Kidney (tissue), 14 donors: ENCODE measurements around the gene PCARE. TPM values are rescaled to one million over a fixed set of nuclear protein-coding genes. Genes with fewer than 3 reads are reported as not detected.

Experiments used
- DNase-seq, 5 donors: peaks; one replicate each; pipeline ENCODE4 v3.0.0-alpha.2; 2013 to 2020
- FAIRE-seq: peaks from 2 replicates; lab custom pipeline; 2012; peaks lifted over from hg19 to GRCh38; lab: Jason Lieb, UNC
- H3K27ac ChIP-seq, 2 donors: one replicate each; pipeline ENCODE4 v1.7.0; 2013; ENCODE audit warnings: low read depth in 2 of 2, low read length in 2 of 2, inconsistent platforms in 1 of 2
- H3K27me3 ChIP-seq: one replicate; pipeline ENCODE4 v1.7.1; 2013; ENCODE audit warnings: low read length, inconsistent platforms; ENCODE audit not compliant: control insufficient read depth, insufficient read depth
- H3K36me3 ChIP-seq, 3 donors: one replicate each; pipeline versions ENCODE4 v1.7.0 to v1.7.1; 2013; ENCODE audit warnings: low read length in 3 of 3, control low read depth in 1 of 3, inconsistent platforms in 1 of 3; ENCODE audit not compliant: insufficient read depth in 3 of 3, control insufficient read depth in 2 of 3
- H3K4me1 ChIP-seq, 3 donors: one replicate each; pipeline versions ENCODE4 v1.7.0 to v1.7.1; 2013; ENCODE audit warnings: low read length in 3 of 3, inconsistent platforms in 1 of 3, low read depth in 1 of 3; ENCODE audit not compliant: control insufficient read depth in 2 of 3, insufficient read depth in 2 of 3
- H3K4me3 ChIP-seq, 3 donors: one replicate each; pipeline versions ENCODE4 v1.7.0 to v1.8.1; 2013; ENCODE audit warnings: low read length in 3 of 3, control low read depth in 1 of 3, inconsistent platforms in 1 of 3
- H3K9ac ChIP-seq, 3 donors: one replicate each; pipeline versions ENCODE4 v1.7.0 to v1.7.1; 2013; ENCODE audit warnings: low read length in 3 of 3, control low read depth in 1 of 3, inconsistent platforms in 1 of 3
- H3K9me3 ChIP-seq, 3 donors: one replicate each; pipeline versions ENCODE4 v1.7.0 to v1.7.1; 2013; ENCODE audit warnings: low read length in 3 of 3, control low read depth in 1 of 3, inconsistent platforms in 1 of 3; ENCODE audit not compliant: control insufficient read depth in 2 of 3, insufficient read depth in 1 of 3
- CTCF ChIP-seq: IDR thresholded peaks from 3 replicates; pipeline ENCODE4 v1.5.1; 2012; ENCODE audit warnings: mild to moderate bottlenecking, moderate library complexity, borderline replicate concordance; ENCODE audit not compliant: insufficient read depth; ENCODE audit errors: extremely low read depth
- intact Hi-C: fragments of 100-400 bp; cut with DNase I; formaldehyde crosslinking; loops from one replicate; pipeline ENCODE4 v1.11.1; 2022
- polyA plus RNA-seq: library from polyadenylated mRNA; stranded (reverse); fragments of 350-450 nt; fragmentation: Illumina TruSeq; extraction: RNeasy Lipid Tissue Mini Kit (QIAGEN cat#74804); gene quantifications from one replicate; pipeline ENCODE4 v1.2.3, GENCODE V29; 2014; ENCODE audit warnings: low read depth, low replicate concordance; ENCODE audit not compliant: insufficient read depth
- total RNA-seq: library from RNA; stranded (reverse); fragmentation: NEBNext Ultra II Directional; extraction: Animal tissue kit (Norgen Biotek cat#: 25700); gene quantifications from one replicate; pipeline ENCODE4 v1.2.1, GENCODE V29; 2021
- donor health status: control.
- donor health status: control.
- donor health status: control.
- donor health status: control.
- donor health status: control.
- donor health status: DM: yes; HTN: yes; CAD: no.
- donor health status: Normal renal cell carcinoma (clear cell type).

PCARE gene
- total and polyA plus RNA-seq, 2 donors from 2014 or later: 1.3 TPM; not detected in 1

- no peak for FAIRE-seq
- no peaks in the 10 kb centered on the region for H3K9me3 ChIP-seq
- no peaks in the 10 kb centered on the region for H3K27me3 ChIP-seq
- H3K4me3 ChIP-seq: no peak overlapping the region
- intact Hi-C loops: no loop called here
- no peaks in the 10 kb centered on the region for H3K4me1 ChIP-seq
- no peak for DNase-seq
- no peaks in the 10 kb centered on the region for H3K36me3 ChIP-seq
- no peak for TF ChIP-seq CTCF
- H3K9ac ChIP-seq: no peak overlapping the region
- no peak overlapping the region for H3K27ac ChIP-seq
Observed at GRCh38 chr2:29021886-29022285, 52.4 kb downstream of the PCARE start.

DNA sequence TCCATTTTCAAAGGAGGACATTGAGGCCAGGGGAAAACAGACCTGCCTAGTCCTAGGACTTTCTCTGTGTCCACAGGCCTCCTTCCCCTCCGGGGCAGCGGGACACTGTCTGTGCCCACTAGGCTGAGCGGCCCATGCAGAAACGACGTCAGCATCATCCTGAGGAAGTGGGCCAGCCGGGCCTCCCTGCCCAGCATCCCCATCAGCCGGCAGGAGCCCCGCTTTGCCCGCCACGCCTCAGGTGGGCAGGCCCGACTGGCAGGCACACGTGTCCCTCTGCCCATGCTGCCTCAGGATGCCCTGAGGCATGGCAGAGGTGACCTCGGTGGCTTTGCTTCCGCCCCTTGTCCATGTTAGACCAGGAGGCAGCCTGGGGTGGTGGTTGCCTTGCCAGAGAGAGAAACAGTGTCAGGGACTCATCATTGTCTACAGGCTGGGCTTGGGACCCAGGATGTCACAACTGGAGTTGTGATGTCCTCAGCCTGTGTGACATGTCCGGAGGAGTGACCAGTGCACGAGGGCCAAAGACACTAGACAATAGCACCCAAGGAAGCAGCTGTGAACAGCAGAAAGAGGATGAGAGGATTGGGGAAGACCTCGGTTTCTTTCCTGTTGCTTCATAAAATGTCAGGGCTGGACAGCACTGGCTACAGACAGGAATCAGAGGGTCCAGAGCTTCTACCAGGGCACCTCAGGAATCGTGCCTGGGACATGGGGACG is 56.4 kb downstream of the PCARE start:
- H3K36me3 ChIP-seq: no peaks in the 10 kb centered on the region
- H3K4me1 ChIP-seq: peaks cover 0 to 8% (median 5%) of the 10 kb centered on the region in 3 donors
- H3K4me3 ChIP-seq: no peak overlapping the region
- intact Hi-C loops: no loop called here
- no peaks in the 10 kb centered on the region for H3K27me3 ChIP-seq
- no peak overlapping the region for H3K9ac ChIP-seq
- DNase-seq (no peak), FAIRE-seq (no peak)
- no peaks in the 10 kb centered on the region for H3K9me3 ChIP-seq
- peak overlapping the region in 1 of 2 donors; percentile 15 for H3K27ac ChIP-seq
- TF ChIP-seq CTCF: no peak

DNA sequence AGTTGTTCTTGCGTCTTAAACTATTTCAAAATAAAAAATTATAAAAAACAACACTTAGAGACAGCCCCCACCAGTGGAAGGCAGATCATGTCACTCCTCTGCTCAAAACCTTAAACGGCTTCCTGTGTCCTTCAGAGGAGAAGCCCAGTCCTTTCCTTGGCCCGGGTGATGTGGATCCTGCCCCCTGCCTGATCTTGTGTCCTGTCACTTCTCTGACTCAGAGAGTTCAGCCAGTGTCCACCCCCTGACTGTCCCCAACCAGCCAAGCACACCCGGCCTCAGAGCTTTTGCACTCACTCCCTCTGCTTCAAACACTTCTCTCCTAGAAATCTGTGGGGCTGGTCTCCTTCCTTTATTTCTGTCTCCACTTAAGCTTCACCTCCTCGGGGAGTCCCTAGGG is 57.8 kb downstream of the PCARE start:
- peak overlapping the region in 1 of 2 donors; percentile 51 for H3K27ac ChIP-seq
- H3K9ac ChIP-seq: no peak overlapping the region
- intact Hi-C loops: no loop called here
- FAIRE-seq: no peak
- H3K27me3 ChIP-seq: no peaks in the 10 kb centered on the region
- H3K4me3 ChIP-seq: no peak overlapping the region
- TF ChIP-seq CTCF: no peak
- no peaks in the 10 kb centered on the region for H3K9me3 ChIP-seq
- peak in 1 of 5 donors; percentile 89 for DNase-seq
- peaks cover 0 to 11% (median 8%) of the 10 kb centered on the region in 3 donors for H3K4me1 ChIP-seq
- no peaks in the 10 kb centered on the region for H3K36me3 ChIP-seq
